Putamen (tissue), 1 donor: ENCODE results near the gene ZNF580.
A peak's percentile ranks its signal among the peaks of the same experiment; 100 is the strongest.

ENCODE experiments used
- DNase-seq: peaks from one replicate; pipeline ENCODE4 v3.0.0-alpha.2; 2016; ENCODE audit warnings: low spot score

ZNF580 gene

DNA sequence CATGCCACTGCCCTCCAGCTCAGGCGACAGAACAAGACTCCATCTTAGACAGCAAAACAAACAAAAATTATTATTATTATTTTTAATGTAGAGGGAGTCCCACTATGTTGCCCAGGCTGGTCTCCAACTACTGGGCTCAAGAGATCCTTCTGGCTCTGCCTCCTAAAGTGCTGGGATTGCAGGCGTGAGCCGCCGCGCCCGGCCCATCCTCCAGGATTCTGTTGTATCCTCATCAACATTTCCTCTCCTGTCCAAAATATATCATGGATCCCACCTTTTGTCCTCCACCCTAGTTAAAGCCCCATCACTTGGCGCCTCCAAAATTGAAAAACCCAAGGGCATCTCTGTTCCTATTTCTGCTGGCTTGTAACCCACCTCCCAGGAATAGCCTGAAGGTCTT is 17.7 kb upstream of the ZNF580 start:
- no peak for DNase-seq

DNA sequence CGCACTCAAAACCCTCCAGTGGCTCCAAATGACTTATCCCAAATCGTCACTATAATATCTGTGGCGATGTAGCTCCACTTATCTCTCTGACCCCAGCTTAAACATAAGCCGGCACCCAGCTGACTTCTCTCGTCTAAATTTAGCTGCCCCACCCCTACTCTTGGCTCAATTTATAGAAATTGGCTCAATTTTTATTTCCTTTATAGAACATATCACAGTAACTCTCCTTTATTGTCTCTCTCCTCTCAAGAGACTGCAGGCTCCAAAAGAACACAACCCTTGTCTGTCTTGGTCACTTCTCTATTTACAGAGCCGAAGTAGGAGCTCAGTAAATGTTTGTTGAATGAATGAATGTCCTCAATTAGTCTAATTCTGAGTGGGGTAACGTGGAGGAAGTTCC is 17.2 kb upstream of the ZNF580 start:
- no peak for DNase-seq

DNA sequence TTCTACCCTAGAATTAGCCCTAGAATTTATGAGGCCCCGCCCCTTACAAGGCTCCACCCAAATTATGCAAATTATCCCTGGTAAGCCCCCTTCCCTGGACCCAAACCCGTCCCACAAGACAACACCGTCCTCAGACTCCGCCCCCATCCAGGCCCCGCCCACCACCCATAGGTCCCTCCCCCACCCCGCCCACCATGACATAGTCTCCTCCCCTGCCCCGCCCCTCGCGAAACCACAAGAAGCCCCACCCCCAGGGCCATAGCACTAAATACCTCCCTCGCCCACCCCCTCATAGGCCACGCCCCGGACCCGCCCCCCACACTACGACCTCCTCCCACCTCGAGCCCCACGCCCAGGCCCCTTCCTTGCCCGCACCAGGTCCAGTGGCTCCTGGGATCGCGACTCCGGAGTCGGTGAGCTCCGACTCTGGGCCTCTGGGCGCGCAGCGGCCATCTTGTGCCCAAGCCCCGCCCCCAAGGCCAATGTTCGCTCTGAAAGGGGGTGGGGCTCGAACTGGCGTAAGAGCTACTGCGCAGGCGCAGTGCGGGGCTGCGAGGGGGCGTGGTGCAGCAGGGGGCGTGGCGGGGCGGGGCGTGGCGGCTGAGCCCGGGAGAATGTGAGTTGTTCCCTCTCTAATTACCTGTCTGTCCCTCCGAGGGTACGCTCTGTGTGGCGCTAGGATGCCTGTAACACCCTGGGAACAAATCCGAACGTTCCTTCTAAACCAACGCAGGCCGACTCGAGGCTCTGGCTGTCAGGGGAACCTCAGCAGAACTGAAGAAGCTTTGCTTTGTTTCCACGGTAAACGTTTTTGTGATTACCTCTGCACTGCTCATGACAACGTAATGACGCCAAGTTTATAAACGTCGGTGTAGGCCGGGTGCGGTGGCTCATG is 16.4 kb upstream of the ZNF580 start, which contains the start of gene ZNF784:
Gene ZNF784, minus strand, starts transcription at position 458 of the 895 bp plus-strand sequence. Its CDS starts 5 bp downstream, at position 453.
- peak; percentile 91 for DNase-seq

DNA sequence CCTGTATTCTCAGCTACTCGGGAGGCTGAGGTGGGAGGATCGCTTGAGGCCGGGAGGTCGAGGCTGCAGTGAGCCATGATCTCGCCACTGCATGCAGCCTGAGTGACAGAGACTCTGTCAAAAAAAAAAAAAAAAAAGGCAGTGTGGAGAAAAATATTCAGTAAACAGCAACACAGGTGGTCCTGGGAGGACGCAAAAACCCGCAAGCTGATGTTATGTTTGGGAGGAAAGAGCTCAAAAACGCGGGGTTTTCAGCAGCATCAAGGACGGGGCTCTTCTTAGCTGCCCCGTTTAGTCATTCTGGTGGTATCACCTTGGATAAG is 15.8 kb upstream of the ZNF580 start:
- DNase-seq, result no peak

DNA sequence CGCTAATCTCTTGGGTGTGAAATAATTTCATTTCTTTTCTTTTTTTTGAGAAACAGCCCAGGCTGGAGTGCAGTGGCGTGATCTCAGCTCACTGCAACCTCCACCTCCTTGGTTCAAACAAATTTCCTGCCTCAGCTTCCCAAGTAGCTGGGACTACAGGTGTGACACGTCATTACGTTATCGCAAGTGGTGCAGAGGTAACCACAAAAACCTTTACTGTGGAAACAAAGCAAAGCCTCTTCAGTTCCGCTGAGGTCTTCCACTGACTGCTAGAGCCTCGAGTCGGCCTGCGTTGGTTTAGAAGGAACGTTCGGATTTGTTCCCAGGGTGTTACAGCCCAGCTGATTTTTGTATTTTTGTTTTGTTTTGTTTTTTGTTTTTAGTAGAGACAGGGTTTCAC is 14.5 kb upstream of the ZNF580 start:
- DNase-seq, result no peak

DNA sequence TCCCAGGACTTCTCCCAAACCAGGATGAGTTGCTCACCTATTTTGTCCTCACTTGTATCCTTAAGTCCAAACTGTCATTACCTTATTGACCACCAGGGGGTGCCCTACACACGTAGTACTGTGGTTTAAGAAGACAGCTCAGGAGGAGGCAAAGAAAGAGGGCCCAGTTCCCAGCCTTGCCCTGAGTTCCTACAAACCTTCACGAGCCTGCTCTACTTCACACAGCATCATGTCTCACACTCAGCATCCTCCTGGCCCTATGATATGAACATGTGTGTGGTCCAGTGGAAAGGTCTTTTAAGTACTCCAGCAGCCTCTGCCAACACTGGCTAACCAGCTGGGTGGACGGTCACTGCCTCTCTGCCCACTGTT is 8.4 kb upstream of the ZNF580 start:
- DNase-seq, result peak; percentile 86

DNA sequence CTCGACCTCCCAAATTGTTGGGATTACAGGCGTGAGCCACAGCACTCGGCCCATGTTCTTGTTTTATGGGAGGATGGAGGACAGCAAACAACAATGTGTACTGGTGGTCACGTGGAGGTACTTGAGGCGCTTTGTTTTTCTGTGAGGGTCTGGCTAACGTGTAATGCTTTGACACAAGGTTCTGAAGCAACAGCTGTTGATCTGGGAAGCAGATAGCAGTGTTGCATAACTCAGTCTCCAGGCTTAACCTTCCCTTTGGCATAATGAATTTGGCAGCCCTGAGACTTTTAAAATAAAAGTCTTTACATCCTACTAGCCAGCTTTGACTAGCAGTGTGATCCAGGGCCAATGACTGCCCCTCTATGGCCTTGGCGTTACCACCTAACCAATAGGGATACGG is 6.9 kb upstream of the ZNF580 start:
- no peak for DNase-seq

DNA sequence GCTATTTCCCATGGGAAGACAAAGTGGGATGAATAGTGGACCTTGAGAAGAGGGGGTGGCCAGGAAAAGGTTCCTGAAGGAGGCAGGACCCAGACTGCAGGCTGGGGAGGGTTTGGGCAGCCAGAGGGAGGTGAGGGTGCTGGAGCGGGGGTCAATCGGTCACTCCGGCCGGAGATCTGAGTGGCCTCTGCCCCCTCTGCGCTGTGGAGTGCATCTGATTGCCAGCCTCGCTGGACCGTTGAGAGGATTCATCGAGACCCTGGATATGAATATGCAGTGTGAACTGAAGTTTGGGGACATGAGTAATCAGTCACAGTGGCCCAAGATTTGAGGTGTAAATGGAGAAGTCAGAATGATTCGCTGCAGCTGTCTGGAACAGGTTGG is 5.5 kb upstream of the ZNF580 start:
- no peak for DNase-seq

DNA sequence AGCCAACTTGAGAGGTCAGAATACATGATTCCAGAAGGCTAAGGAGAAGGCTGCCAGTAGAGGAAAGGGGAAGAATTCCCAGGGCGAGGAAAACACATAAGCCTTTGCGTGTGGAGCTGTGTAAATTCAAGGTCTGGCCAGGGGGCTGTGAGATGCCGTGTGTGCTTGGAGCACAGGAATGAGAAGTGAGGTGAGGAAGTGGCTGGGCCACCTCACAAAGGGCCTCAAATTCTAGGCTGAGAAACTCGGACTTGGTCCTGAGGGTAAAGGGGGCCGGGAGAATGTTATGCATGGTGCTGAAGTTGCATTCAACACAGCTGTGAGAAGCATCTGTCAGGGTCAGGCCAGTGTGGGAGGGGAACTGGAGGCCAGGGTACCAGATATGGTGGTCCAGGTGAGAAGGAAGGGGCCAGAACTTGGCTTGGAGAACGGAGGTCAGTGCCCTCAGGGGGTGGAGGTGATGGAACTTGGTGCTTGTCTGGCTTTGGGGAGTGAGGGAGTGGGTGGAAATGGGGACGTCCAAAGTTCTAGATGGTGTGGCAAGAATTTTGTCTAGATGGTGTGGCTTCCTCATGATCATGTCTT is 4.9 kb upstream of the ZNF580 start:
- no peak for DNase-seq

DNA sequence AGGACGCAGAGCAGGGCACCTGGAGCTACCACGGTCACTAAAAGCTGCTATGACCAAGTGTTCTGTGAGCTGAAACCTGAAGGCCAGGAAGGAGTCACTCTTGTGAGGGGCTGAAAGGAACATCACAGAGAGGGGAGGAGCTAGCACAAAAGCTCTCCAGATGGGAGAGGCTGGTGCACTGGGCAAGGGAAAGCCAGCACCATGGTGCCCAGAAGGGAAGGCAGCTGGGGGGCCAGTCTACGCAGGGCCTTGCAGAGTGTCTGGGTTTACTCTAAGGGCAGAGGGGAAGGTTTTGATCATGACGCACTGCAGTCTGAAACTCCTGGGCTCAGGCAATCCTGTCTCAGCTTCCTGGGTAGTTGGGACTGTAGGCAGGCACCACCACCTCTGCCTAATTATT is 4.1 kb upstream of the ZNF580 start:
- DNase-seq, result no peak

DNA sequence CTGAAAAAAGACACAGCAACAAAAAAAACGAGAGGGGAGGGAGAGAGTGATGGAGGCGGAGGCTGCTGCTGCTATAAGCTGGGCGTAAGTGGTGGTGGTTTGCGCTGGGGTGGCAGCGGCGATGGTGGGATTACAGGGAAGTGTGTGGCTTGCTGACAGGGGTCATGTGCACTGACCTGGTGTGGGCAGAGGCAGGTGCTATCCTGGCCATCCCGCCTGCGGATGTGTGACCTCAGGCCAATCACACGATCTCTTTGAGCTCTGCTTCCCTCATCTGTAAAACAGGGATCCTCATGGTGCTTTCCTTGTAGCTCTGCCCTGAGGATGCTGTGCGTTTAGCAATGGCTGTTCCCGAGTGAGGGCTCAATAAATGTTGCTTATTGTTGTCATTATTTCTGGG is 3.3 kb upstream of the ZNF580 start:
- DNase-seq, result no peak

DNA sequence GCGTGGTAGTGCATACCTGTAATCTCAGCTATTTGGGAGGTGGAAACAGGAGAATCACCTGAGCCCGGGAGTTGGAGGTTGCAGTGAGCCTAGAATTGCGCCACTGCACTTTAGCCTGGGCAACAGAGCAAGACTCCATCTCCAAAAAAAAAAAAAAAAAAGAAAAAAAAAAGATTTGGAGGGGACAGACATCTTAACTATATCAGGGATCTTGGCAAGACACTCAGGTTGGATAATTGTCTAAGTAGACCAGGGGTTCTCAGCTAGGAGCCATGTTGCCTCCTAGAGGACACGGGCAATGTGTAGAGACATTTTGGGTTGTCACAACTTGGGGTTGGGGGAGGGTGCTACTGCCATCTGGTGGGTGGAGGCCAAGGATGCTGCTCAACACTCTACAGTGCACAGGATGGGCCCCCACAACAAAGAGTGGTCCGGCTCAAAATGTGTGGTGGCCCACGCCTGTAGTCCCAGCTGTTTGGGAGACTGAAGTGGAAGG is 1.9 kb upstream of the ZNF580 start:
- no peak for DNase-seq

DNA sequence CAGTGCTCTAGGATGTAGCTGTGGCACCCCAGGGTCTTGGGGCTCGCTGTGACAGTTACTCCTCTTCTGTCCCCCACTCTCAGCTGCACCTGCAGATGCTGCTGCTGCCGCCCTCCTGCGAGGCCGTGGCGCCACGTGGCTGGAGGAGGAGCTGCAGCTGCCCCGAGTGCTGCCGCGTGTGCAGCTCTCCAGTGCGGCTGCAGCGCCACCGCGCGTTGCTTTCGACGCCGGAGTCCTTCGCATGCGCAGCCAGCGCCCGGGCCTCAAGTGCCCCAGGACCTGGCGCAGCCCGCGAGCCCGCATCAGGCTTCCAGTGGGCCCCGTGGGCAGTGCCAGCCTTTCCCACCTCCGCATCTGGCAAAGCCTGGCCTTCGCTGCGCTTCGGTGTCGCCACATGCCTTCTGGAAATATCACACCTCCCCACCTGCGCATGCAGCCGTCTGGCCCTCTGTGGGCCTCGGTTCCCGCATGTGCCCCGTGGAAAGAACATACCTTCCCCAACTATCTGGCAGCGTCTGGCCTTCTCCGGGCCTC is 692 bp upstream of the ZNF580 start:
- no peak for DNase-seq

DNA sequence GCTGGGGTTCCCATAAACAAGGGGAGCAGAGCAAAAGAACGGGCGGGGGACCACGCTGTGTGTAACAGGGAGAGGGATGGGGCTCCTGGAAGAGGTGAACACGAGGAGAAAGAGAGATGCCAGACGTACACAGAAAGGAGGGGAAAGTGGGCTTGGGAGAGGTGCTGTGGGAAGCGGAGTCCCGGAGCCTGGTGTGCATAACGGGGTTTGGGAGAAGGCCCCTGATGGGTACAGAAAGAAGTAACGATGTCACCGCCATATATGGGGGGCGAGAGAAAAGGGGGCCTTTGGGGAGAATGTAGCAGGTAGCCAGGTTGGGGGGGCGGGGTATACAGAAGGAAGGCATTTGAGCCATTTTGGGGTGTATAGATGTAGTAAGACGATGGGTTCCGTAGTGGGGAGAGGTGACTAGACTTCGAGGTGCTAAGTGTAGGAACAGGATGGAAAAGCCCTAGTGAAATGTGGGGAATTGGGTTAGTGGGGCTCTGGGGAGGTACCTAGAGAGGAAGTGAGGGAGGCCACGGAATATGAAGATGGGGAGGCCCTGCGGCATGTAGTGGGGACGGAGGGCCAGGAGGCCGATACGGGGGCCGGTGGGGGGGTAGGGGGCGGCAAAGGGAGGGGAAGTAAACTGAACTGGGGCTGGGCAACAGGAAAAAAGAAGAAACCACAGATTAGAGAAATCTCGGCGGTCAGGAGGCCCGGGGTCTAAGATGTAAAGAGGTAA is 787 bp downstream of the ZNF580 start:
- no peak for DNase-seq

DNA sequence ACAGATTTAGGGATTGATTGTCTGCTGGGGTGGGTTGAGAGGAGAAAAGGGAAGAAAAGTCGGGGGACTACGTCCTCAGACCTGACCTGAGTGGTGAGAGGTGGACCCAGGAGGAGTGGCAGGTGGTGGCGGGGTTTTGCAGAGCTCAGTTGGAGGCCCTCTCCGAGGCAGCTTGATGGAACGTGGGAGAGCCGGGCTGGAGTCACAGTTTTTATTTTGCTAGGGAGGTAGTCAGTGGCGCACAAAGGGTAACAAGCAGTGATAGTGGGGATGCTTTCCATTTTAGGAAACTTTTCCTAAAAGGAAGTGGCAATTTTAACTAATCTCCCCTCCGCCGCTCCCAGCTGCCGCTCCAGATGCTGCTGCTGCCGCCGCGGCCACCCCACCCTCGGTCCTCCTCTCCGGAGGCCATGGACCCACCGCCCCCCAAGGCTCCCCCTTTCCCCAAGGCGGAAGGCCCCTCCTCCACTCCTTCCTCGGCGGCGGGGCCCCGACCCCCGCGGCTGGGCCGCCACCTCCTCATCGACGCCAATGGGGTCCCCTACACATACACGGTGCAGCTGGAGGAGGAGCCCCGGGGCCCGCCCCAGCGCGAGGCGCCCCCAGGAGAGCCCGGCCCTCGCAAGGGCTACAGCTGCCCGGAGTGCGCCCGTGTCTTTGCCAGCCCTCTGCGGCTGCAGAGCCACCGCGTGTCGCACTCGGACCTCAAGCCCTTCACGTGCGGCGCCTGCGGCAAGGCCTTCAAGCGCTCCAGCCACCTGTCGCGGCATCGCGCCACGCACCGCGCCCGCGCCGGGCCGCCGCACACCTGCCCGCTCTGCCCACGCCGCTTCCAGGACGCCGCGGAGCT is 1.6 kb downstream of the ZNF580 start:
- no peak for DNase-seq

DNA sequence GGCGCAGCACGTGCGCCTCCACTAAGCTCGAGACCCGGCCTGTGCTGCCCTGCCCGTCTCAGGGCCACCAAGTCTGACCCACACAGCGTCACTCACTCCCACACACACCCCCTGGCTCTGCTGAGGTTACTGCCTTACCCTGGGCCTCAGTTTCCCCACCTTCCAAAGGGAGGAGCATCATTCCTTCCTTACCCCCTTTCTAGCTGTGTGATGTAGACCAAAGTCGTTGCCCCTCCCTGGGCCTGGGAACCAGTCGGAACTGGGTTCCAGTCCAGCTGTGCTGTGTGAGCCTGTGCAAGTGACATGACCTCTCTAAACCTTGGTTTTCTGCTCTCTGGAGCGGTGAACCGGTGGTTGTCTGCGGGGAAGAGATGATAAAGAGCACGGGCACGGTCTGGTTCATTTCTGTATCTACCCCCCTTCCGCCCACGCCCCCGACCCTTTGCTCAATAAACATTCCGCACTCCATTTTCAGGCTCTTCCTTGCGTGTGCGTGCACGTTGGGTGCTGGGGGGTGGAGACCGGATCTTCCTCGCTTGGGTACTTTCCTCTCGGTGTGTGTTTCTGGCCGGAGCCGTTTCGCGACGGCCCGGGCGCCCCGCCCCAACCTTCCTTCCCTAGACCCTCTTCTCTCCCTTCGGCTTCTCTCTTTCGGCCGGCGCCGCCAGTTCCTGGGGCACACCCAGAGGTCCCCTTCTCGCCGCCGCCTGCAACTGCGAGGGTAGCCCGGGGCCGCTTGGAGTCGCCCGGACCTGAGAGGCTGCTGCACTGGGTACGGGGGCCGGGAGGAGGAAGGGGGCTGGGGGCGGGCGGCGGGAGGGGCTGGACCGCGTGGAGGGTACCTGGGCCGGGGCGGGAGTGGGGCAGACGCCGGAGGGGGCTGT is 2.4 kb downstream of the ZNF580 start, which contains the start of gene ZNF581:
Gene ZNF581, plus strand, starts transcription at position 647 of the 884 bp plus-strand sequence. CDS start 923 bp downstream, outside the sequence.
- peak; percentile 67 for DNase-seq

DNA sequence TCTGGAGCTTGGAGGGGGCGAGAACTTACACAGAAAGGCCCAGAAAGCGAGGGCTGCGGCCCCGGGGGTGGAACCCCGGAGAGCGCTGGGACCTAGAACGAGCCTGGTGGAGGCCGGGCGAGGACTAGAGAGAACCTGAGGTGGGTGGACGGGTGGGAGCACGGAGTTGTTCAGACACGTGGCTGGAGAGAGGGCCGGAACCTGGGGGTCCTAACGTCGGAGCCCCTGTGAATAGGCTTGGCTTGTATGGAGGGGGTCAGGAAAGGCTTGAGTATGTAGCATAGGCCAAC is 3.0 kb downstream of the ZNF580 start:
- no peak for DNase-seq

DNA sequence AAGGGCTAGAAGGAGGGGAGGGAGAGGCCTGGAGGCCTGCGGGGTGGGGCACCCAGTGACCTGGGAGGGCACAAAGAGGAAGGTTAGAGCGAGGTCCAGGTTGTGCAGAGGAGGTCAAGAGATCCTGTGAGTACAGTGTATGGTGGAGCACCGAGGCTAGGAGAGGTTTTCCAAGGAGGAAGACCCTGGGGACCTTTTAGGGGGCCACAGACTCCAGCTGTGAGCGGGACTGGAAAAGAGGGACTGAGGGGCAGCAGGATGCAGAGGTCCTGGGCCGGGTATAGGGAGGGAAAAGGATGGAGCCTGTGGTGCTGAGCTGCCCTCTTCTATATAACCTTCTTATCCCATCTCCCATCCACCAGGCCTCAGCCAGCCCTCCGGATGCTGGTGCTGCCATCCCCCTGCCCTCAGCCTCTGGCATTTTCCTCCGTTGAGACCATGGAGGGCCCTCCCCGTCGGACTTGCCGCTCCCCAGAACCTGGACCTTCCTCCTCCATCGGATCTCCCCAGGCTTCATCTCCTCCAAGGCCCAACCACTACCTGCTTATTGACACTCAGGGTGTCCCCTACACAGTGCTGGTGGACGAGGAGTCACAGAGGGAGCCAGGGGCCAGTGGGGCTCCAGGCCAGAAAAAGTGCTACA is 3.5 kb downstream of the ZNF580 start:
- no peak for DNase-seq

DNA sequence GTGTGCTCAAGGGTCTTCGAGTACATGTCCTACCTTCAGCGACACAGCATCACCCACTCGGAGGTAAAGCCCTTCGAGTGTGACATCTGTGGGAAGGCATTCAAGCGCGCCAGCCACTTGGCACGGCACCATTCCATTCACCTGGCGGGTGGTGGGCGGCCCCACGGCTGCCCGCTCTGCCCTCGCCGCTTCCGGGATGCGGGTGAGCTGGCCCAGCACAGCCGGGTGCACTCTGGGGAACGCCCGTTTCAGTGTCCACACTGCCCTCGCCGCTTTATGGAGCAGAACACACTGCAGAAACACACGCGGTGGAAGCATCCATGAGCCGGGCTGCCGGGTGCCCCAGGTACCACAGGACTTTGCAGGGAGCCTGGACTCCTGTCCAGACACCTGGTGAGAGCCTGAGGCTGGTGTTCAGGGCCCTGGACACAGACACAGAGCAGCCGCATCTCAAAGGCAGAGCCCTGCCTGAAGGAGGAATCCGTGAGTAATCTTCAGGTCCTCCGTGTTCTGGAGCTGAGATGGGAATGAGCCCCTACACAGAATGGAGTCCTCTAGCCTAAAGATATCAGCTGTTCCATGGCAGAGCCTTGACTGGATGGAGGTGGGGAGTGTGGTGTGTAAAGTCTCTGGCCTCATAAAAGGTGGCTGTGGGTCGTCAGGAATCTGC is 4.2 kb downstream of the ZNF580 start:
- no peak for DNase-seq

DNA sequence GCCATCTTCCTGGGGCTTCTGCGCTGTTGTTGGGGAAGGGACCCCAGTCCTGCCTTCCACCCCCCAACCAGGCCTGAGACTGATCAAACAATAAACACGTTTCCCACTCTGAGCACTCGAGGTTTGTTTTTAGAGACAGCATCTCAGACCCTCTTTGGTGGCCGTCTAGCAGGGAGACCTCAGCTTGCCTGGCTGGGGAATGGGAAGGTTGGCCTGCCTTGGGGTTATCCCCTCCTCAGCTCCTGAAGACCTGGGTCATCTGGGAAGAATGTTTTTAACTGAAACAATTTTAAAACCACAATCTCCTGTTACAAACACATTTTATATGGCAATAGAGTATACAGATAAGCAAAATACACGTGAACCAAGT is 4.7 kb downstream of the ZNF580 start:
- DNase-seq, result no peak
